ENCODE measurements around the gene ZNF454. TPM values are rescaled to one million over a fixed set of nuclear protein-coding genes. Genes with fewer than 3 reads are reported as not detected.

The ZNF454 gene
- total RNA-seq, 1 donor from 2014 or later = not detected

DNA sequence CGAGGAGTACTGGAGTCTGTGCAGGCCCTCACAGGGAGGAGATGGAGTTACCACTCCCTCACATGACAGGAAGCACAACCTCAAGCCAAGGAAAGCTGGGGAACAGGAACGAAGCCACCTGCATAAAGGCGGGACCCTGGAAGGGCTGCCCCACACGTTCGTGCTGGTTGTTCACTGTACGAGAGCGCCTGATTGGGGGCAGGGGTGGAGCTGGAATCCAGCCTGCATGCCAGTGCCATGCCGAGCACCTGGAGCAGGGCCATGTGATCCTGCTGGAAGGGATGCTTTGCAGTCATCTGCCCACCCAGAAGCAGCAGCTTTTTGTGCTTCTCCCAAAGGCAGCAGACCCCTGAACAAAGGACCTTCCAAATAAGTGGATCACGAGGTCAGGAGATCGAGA, 42.7 kb downstream of the ZNF454 start:
- Mint-ChIP-seq H3K27me3 (no peaks in the 10 kb centered on the region), H3K4me3 (no peak overlapping the region), H3K4me1 (no peaks in the 10 kb centered on the region), H3K27ac (no peak overlapping the region), H3K36me3 (ENCODE audit: low read depth) (no peaks in the 10 kb centered on the region), H3K9me3 (peaks cover 10% of the 10 kb centered on the region)
- TF ChIP-seq, protein P1, sequence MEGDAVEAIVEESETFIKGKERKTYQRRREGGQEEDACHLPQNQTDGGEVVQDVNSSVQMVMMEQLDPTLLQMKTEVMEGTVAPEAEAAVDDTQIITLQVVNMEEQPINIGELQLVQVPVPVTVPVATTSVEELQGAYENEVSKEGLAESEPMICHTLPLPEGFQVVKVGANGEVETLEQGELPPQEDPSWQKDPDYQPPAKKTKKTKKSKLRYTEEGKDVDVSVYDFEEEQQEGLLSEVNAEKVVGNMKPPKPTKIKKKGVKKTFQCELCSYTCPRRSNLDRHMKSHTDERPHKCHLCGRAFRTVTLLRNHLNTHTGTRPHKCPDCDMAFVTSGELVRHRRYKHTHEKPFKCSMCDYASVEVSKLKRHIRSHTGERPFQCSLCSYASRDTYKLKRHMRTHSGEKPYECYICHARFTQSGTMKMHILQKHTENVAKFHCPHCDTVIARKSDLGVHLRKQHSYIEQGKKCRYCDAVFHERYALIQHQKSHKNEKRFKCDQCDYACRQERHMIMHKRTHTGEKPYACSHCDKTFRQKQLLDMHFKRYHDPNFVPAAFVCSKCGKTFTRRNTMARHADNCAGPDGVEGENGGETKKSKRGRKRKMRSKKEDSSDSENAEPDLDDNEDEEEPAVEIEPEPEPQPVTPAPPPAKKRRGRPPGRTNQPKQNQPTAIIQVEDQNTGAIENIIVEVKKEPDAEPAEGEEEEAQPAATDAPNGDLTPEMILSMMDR (IDR thresholded peaks at IDR 0.05) = no peak
- intact Hi-C loops (cut with micrococcal nuclease) = no loop called here
- no peak for DNase-seq
- POLR2A ChIA-PET = no interaction called here
- ATAC-seq (ENCODE audit: low read depth) = no peak
- CTCF ChIA-PET = no interaction called here

DNA sequence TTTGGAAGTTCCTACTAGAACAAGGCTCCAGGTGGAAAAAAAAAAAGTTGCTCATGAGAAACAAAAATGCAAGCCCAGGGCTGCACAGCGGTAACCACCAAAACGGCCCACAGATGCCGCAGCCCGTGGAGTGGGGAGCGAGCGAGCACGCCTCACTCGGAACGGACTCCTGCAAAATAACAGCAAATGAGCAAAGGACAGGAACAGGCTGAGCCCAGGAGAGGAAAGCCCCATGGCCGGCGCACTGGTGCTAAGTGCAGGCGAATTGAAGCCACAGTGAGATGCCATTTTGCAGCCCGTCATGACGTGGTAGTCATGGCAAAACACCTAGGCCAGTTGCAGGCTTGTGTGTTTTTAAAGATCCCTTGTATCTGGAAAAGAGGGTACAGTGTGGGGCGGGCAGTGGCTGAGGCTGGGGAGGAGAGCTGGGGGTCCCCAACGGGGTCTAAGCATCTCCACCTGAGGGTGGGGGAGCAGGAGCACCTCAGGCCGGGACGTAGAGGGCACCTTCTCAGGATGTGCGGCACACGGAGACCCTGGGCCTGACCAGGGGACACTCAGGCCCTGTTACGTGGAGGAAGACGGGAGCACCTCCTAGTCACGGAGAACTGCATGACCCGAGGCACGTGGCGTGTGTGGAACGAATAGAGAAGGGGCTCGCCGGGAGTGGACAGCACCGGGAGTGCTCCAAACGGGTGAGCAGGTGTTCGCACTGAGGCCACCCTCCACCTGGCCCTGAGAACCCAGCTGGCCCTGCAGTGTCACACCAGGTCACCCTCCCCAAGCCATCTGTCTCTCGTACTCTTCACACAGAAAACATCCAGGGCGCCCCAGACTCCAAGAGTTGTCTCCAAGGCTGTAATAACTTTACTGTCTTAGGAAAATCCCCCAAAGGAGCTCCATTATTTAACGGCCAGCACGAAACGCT, 43.4 kb downstream of the ZNF454 start:
- Mint-ChIP-seq H3K4me1 (no peaks in the 10 kb centered on the region), H3K27ac (no peak overlapping the region), H3K36me3 (ENCODE audit: low read depth) (no peaks in the 10 kb centered on the region), H3K27me3 (no peaks in the 10 kb centered on the region), H3K4me3 (no peak overlapping the region), H3K9me3 (peaks cover 10% of the 10 kb centered on the region)
- intact Hi-C loops (cut with micrococcal nuclease) = no loop called here
- TF ChIP-seq, protein P1 (IDR thresholded peaks at IDR 0.05) = no peak
- ChIA-PET CTCF (no interaction called here), POLR2A (no interaction called here)
- no peak for DNase-seq
- no peak for ATAC-seq (ENCODE audit: low read depth)

DNA sequence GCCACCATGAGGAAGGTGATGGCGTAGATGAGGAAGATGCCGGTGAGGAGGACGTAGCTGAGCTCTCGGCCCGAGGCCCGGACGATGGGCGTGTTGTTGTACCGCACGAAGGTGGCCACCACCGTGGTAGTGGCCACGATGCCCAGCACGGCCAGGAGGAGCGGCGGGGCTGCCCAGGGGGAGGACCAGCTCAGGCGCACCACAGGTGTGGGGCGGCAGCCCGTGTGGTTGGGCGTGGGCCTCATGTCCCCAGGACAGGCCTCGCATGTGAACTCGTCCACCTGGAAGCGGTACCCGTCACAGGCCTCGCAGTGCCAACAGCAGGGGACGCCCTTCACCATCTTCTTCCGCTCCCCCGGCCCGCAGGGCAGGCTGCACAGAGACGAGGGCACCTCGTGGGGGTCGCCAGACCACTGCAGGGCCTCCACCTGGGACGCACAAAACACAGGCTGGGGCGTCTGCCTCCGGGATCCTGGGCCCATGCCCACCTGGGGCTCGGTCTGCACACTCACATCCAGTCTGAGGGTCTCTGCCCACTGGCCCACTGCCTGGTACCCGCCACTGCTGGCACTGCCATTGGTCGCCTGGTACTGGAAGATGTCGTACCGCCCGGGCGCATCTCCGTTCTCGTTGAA, 45.4 kb downstream of the ZNF454 start:
- peaks cover 9% of the 10 kb centered on the region for H3K9me3 Mint-ChIP-seq
- CTCF ChIA-PET = no interaction called here
- intact Hi-C loops (cut with micrococcal nuclease) = no loop called here
- no peak overlapping the region for H3K4me3 Mint-ChIP-seq
- no peaks in the 10 kb centered on the region for H3K27me3 Mint-ChIP-seq
- POLR2A ChIA-PET = no interaction called here
- no peaks in the 10 kb centered on the region for H3K36me3 Mint-ChIP-seq (ENCODE audit: low read depth)
- DNase-seq (no peak), ATAC-seq (ENCODE audit: low read depth) (no peak)
- TF ChIP-seq, protein P1 (IDR thresholded peaks at IDR 0.05) = no peak
- no peaks in the 10 kb centered on the region for H3K4me1 Mint-ChIP-seq
- no peak overlapping the region for H3K27ac Mint-ChIP-seq

DNA sequence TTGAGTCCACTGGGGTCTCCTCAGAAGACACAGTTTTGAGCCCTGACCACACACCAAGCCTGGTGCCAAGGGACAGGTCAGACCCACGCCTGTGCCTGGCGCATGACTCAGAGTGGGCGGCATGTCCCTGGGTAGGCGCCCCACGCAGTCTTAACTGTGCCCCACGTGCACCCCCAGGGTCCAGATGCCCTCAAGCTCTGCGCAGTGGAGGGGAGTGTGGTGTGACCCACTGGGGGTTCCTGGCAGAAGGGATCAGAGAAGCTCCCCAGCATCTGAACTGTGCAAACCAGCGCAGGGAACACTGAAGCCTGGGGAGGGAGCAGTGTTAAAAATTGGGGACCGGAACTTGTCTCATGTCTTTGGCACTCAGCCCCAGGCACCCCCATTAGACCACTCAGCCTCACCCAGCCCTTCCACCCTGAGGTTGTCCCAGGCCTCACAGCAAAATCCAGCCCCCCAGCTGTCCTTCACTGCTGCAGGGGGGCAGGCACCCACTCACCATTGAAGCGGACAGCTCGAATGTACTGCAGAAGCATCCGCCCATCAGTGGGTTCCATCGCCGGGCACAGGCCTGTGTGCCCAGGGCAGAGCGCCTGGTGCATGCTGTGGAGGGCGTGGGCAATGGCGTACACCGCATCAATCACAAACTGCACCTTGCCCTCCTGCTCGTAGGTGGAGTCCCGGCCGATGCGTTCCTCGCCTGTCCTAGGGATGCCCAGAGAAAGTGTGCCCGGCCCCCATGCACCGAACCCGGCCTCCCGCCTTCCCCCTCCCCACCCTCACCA, 47.6 kb downstream of the ZNF454 start:
- no peak for ATAC-seq (ENCODE audit: low read depth)
- intact Hi-C loops (cut with micrococcal nuclease) = no loop called here
- H3K27ac Mint-ChIP-seq = no peak overlapping the region
- H3K27me3 Mint-ChIP-seq = peaks cover 11% of the 10 kb centered on the region
- no peaks in the 10 kb centered on the region for H3K36me3 Mint-ChIP-seq (ENCODE audit: low read depth)
- TF ChIP-seq, protein P1 (IDR thresholded peaks at IDR 0.05) = no peak
- no peak for DNase-seq
- CTCF ChIA-PET = no interaction called here
- no peaks in the 10 kb centered on the region for H3K4me1 Mint-ChIP-seq
- H3K9me3 Mint-ChIP-seq = peaks cover 6% of the 10 kb centered on the region
- H3K4me3 Mint-ChIP-seq = no peak overlapping the region
- POLR2A ChIA-PET = no interaction called here

DNA sequence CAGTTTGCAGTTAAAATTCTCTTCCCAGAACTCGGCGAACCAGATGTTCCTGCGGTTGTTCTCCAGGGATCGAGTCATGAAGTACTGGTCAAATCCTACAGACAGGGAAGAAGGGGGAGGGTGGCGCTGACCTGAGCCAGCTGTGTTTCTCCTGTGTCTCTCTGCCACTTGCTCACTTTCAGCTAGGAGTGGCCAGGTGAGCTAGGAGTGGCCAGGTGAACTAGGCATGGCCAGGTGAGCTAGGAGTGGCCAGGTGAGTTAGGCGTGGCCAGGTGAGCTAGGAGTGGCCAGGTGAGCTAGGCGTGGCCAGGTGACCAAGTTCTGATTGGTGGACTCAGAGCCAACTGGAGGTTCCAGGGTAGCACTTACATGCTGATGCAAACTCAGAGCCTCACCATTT, 48.3 kb downstream of the ZNF454 start:
- Mint-ChIP-seq H3K4me1 (no peaks in the 10 kb centered on the region), H3K36me3 (ENCODE audit: low read depth) (no peaks in the 10 kb centered on the region), H3K4me3 (no peak overlapping the region), H3K27me3 (peaks cover 16% of the 10 kb centered on the region), H3K27ac (no peak overlapping the region), H3K9me3 (peaks cover 6% of the 10 kb centered on the region)
- no peak for DNase-seq
- ChIA-PET CTCF (no interaction called here), POLR2A (no interaction called here)
- no peak for ATAC-seq (ENCODE audit: low read depth)
- TF ChIP-seq, protein P1 (IDR thresholded peaks at IDR 0.05) = no peak
- intact Hi-C loops (cut with micrococcal nuclease) = no loop called here
